Measurements from ENCODE around the gene PRELID3B. TPM values are rescaled to one million over a fixed set of nuclear protein-coding genes. Genes with fewer than 3 reads are reported as not detected.

Gene PRELID3B
- total and polyA plus RNA-seq, 10 of the 15 experiments (the other 5 are each of a cell fraction or from before 2014, with no cell fraction given), result 72.5 to 151 (median 124) TPM

DNA sequence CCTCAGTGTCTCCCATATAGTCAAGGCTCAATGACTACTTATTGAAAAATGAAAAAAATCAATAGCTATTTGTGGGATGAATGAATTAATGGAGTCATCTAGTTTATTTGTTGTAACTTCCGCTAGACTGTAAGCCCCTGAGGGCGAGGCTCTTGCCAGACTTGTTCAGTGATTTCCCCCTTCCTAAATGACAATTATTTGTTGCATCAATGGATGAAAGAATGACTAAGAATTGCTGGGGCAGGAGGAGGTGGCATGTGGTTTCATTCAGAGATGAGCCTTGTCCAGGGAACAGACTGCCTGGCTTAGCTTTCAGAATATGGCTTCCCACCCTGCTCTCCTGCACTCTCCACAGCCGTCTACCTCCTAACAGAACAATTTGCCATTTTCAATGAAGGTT lies 1.1 kb upstream of the PRELID3B start:
- peaks cover 0 to 3% of the 10 kb centered on the region in 2 experiments; a peak in 1 of 4 replicates for H3K36me3 ChIP-seq (ENCODE audit: control insufficient read depth in 2 of 2, insufficient read depth in 2 of 2, low read length in 1 of 2)
- in situ Hi-C loops (cut with MboI) (loop anchor here (10.0 kb wide), 1 partner anchor 389 kb away; the partner anchor contains the start of gene STX16), intact Hi-C loops (cut with micrococcal nuclease; ENCODE audit: unreplicated experiment) (no loop called here)
- RAD21 ChIA-PET (ENCODE audit: unreplicated experiment), result interaction anchor here (1.0 to 1.3 kb wide), 5 partner anchors 11 to 157 kb away, joined by 3 to 6 read pairs (median 3); partner anchors contain the start of gene ATP5F1E
- H3K27me3 ChIP-seq (replicated peaks in 1 of 2; ENCODE audit: control insufficient read depth in 2 of 2, insufficient read depth in 2 of 2, low read length in 1 of 2), result no peaks in the 10 kb centered on the region
- H3K9me3 ChIP-seq (replicated peaks; ENCODE audit: control insufficient read depth, insufficient read depth, low read length), result no peaks in the 10 kb centered on the region
- H3K27ac ChIP-seq (ENCODE audit: control insufficient read depth, insufficient read depth), result no peak overlapping the region
- SMC1A ChIA-PET (ENCODE audit: uncharacterized antibody, unreplicated experiment), result interaction anchor here (0.8 to 1.3 kb wide), 4 partner anchors 12 to 138 kb away, joined by 3 to 6 read pairs (median 4); partner anchors contain the start of gene ATP5F1E
- FAIRE-seq (no peak), DNase-seq (ENCODE audit: low read depth, low spot score) (no peak), ATAC-seq (no peak)
- POLR2A ChIA-PET, result interaction anchor here (0.9 to 4.3 kb wide), 4 partner anchors 8 to 136 kb away, joined by 4 to 40 read pairs (median 8); partner anchors contain the start of gene ATP5F1E
- CTCF ChIA-PET, result interaction anchor here (0.6 to 1.5 kb wide), 4 partner anchors 13 to 171 kb away, joined by 3 to 6 read pairs (median 4); no protein-coding TSS in a partner anchor
- H3K4me2 ChIP-seq (ENCODE audit: control insufficient read depth, insufficient read depth), result peak overlapping the region; percentile 98; the same call in 1 of the 2 replicates
- no peak overlapping the region for H3K9ac ChIP-seq (ENCODE audit: control insufficient read depth, insufficient read depth, low read length)
- peaks cover 13% of the 10 kb centered on the region for H3K4me1 ChIP-seq (ENCODE audit: control insufficient read depth, insufficient read depth, low read length)
- no peak for TF ChIP-seq SMC3 (IDR thresholded peaks at IDR 0.05; ENCODE audit: borderline replicate concordance, low read length)
- no peak for TF ChIP-seq GABPA (IDR thresholded peaks at IDR 0.05; ENCODE audit: low read depth)
- TF ChIP-seq BHLHE40 (IDR thresholded peaks at IDR 0.05; ENCODE audit: borderline replicate concordance in 1 of 2, low read depth in 2 of 2, low read length in 1 of 2), result no peak
- TF ChIP-seq, protein P1, sequence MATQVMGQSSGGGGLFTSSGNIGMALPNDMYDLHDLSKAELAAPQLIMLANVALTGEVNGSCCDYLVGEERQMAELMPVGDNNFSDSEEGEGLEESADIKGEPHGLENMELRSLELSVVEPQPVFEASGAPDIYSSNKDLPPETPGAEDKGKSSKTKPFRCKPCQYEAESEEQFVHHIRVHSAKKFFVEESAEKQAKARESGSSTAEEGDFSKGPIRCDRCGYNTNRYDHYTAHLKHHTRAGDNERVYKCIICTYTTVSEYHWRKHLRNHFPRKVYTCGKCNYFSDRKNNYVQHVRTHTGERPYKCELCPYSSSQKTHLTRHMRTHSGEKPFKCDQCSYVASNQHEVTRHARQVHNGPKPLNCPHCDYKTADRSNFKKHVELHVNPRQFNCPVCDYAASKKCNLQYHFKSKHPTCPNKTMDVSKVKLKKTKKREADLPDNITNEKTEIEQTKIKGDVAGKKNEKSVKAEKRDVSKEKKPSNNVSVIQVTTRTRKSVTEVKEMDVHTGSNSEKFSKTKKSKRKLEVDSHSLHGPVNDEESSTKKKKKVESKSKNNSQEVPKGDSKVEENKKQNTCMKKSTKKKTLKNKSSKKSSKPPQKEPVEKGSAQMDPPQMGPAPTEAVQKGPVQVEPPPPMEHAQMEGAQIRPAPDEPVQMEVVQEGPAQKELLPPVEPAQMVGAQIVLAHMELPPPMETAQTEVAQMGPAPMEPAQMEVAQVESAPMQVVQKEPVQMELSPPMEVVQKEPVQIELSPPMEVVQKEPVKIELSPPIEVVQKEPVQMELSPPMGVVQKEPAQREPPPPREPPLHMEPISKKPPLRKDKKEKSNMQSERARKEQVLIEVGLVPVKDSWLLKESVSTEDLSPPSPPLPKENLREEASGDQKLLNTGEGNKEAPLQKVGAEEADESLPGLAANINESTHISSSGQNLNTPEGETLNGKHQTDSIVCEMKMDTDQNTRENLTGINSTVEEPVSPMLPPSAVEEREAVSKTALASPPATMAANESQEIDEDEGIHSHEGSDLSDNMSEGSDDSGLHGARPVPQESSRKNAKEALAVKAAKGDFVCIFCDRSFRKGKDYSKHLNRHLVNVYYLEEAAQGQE (IDR thresholded peaks at IDR 0.05; ENCODE audit: low read depth, low read length), result no peak
- TF ChIP-seq SREBF2 (IDR thresholded peaks at IDR 0.05; ENCODE audit: low read length), result no peak
- TF ChIP-seq CBX3 (IDR thresholded peaks at IDR 0.05; ENCODE audit: borderline replicate concordance, low read depth), result no peak
- no peak for TF ChIP-seq MTA3 (IDR thresholded peaks at IDR 0.05; ENCODE audit: borderline replicate concordance, low read length)
- no peak for TF ChIP-seq ESRRA (IDR thresholded peaks at IDR 0.05; ENCODE audit: low read length)
- TF ChIP-seq, protein P2, sequence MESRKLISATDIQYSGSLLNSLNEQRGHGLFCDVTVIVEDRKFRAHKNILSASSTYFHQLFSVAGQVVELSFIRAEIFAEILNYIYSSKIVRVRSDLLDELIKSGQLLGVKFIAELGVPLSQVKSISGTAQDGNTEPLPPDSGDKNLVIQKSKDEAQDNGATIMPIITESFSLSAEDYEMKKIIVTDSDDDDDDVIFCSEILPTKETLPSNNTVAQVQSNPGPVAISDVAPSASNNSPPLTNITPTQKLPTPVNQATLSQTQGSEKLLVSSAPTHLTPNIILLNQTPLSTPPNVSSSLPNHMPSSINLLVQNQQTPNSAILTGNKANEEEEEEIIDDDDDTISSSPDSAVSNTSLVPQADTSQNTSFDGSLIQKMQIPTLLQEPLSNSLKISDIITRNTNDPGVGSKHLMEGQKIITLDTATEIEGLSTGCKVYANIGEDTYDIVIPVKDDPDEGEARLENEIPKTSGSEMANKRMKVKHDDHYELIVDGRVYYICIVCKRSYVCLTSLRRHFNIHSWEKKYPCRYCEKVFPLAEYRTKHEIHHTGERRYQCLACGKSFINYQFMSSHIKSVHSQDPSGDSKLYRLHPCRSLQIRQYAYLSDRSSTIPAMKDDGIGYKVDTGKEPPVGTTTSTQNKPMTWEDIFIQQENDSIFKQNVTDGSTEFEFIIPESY (IDR thresholded peaks at IDR 0.05), result no peak
- no peak for TF ChIP-seq NRF1 (conservative IDR thresholded peaks at IDR 0.05; ENCODE audit: low read depth, low read length)
- TF ChIP-seq YY1 (IDR thresholded peaks at IDR 0.05; ENCODE audit: low read depth, low read length), result no peak
- TF ChIP-seq YBX1 (IDR thresholded peaks at IDR 0.05), result no peak
- TF ChIP-seq EP300 (IDR thresholded peaks at IDR 0.05; ENCODE audit: borderline replicate concordance in 1 of 2, control insufficient read depth in 1 of 2, low read depth in 2 of 2, low read length in 2 of 2), result no peak
- H3K79me2 ChIP-seq (ENCODE audit: control insufficient read depth, insufficient read depth, low read length), result peaks cover 42% of the 10 kb centered on the region
- WGBS (ENCODE audit: insufficient coverage, insufficient replicate concordance, low lambda C conversion rate, missing lambda C conversion rate), result 2% methylated on average over 3 of the region's 3 CpGs
- H4K20me1 ChIP-seq (ENCODE audit: control insufficient read depth, insufficient read depth), result no peaks in the 10 kb centered on the region; the same call in 1 of the 2 replicates
- no TSS peak for BruUV-seq (replicated peaks)
- 0 out of 2 replicates have a peak overlapping the region, but pooled peaks have one; percentile 70 for H3K4me3 ChIP-seq
- H2AFZ ChIP-seq (ENCODE audit: control insufficient read depth, low read depth, low read length), result peak overlapping the region; percentile 51
